OCI-LY7 (cell line): Measurements from ENCODE around the gene CD9. TPM values are rescaled to one million over a fixed set of nuclear protein-coding genes. Genes with fewer than 3 reads are reported as not detected.

ENCODE experiments used
- BruUV-seq: library from RNA; stranded (reverse); fragments of 400-500 nt; replicated peaks from 2 replicates; lab custom pipeline; 2021; lab: Mats Ljungman, UMichigan
- CTCF ChIA-PET: fragments of 300-600 bp; sonication (Branson Sonifier 250); formaldehyde crosslinking; loops from one replicate; lab custom pipeline; 2022; ENCODE audit warnings: antibody characterized with exemption; ENCODE audit not compliant: unreplicated experiment; lab: Charles Lee
- POLR2A ChIA-PET: fragments of 300-600 bp; sonication (Branson Sonifier 250); formaldehyde crosslinking; loops from one replicate; lab custom pipeline; 2022; ENCODE audit warnings: antibody characterized with exemption; lab: Charles Lee
- DNase-seq: peaks from one replicate; pipeline ENCODE4 v3.0.0-alpha.2; 2015; ENCODE audit warnings: low spot score
- H2AFZ ChIP-seq: fragments of 200-600 bp; sonication (generic), shearing (Covaris generic); 2 replicates; pipeline ENCODE4 v1.6.1; 2014; ENCODE audit warnings: mild to moderate bottlenecking, antibody characterized with exemption, low read length, moderate library complexity
- H3K27ac ChIP-seq: fragments of 200-600 bp; sonication (generic); 2 replicates; pipeline ENCODE4 v1.5.1; 2014; ENCODE audit warnings: mixed run types, low read depth, mild to moderate bottlenecking, moderate library complexity, low read length, inconsistent platforms; ENCODE audit not compliant: poor library complexity, severe bottlenecking
- H3K36me3 ChIP-seq: fragments of 200-600 bp; sonication (generic); 2 replicates; pipeline ENCODE4 v1.6.1; 2014; ENCODE audit warnings: mild to moderate bottlenecking, antibody characterized with exemption, low read length, moderate library complexity, mixed read lengths; ENCODE audit not compliant: insufficient read depth
- H3K4me1 ChIP-seq: fragments of 200-600 bp; sonication (generic); 2 replicates; pipeline ENCODE4 v1.5.1; 2014; ENCODE audit warnings: mild to moderate bottlenecking, low read length; ENCODE audit not compliant: insufficient read depth, poor library complexity, severe bottlenecking
- H3K4me2 ChIP-seq: fragments of 200-600 bp; sonication (generic); 2 replicates; pipeline ENCODE4 v1.6.1; 2014; ENCODE audit warnings: mild to moderate bottlenecking, low read length
- H3K4me3 ChIP-seq: fragments of 200-600 bp; sonication (generic); 2 replicates; pipeline ENCODE4 v1.5.1; 2014; ENCODE audit warnings: mild to moderate bottlenecking, low read depth, low read length; ENCODE audit not compliant: poor library complexity, severe bottlenecking
- H3K79me2 ChIP-seq: fragments of 200-600 bp; sonication (generic); 2 replicates; pipeline ENCODE4 v1.6.1; 2016; ENCODE audit warnings: low read depth, mild to moderate bottlenecking, low read length, moderate library complexity, mixed read lengths; ENCODE audit not compliant: insufficient read depth
- H3K9me2 ChIP-seq: fragments of 200-600 bp; sonication (generic); 2 replicates; pipeline ENCODE4 v1.6.1; 2016; ENCODE audit warnings: mild to moderate bottlenecking, low read length, mixed read lengths; ENCODE audit not compliant: insufficient read depth
- H3K9me3 ChIP-seq: fragments of 200-600 bp; sonication (generic); 2 replicates; pipeline ENCODE4 v1.6.1; 2014; ENCODE audit warnings: mild to moderate bottlenecking, mixed run types, low read length, mixed read lengths
- H4K20me1 ChIP-seq: fragments of 200-600 bp; sonication (generic); 2 replicates; pipeline ENCODE4 v1.6.1; 2014; ENCODE audit warnings: mild to moderate bottlenecking, antibody characterized with exemption, low read length, moderate library complexity, mixed read lengths; ENCODE audit not compliant: insufficient read depth
- CTCF ChIP-seq: fragments of 200-600 bp; sonication (generic); conservative IDR thresholded peaks from 2 replicates; pipeline ENCODE4 v1.5.1; 2014; ENCODE audit warnings: mild to moderate bottlenecking, antibody characterized with exemption, low read length, moderate library complexity, mixed read lengths
- EZH2phosphoT487 ChIP-seq: fragments of 200-600 bp; sonication (generic); IDR thresholded peaks from 2 replicates; pipeline ENCODE4 v1.6.1; 2018; ENCODE audit warnings: low read depth, borderline replicate concordance, mild to moderate bottlenecking, mixed run types, antibody characterized with exemption, low read length, moderate library complexity, mixed read lengths
- intact Hi-C: fragments of 100-400 bp; cut with micrococcal nuclease; formaldehyde crosslinking; loops from one replicate; pipeline ENCODE4 v1.10.0; 2022; ENCODE audit not compliant: unreplicated experiment
- total RNA-seq, 2 experiments: library from RNA; depleted of rRNA in 1 of 2; stranded (reverse); fragments of >200 nt in 1 of 2; shearing (Covaris generic) in 1 of 2; gene quantifications; 2 replicates each; pipeline ENCODE4 v1.2.3, GENCODE V29; 2014 to 2022

CD9 gene
- total RNA-seq, 2 experiments from 2014 or later: not detected

- no peaks in the 10 kb centered on the region for H3K9me3 ChIP-seq
- peaks cover 10% of the 10 kb centered on the region for H3K4me1 ChIP-seq
- H3K79me2 ChIP-seq: no peaks in the 10 kb centered on the region
- ChIA-PET CTCF (no interaction called here), POLR2A (no interaction called here)
- TF ChIP-seq CTCF (no peak), EZH2phosphoT487 (no peak)
- no peak for DNase-seq
- BruUV-seq: no TSS peak
- no peak overlapping the region for H3K27ac ChIP-seq
- H3K9me2 ChIP-seq: no peaks in the 10 kb centered on the region
- no peaks in the 10 kb centered on the region for H3K36me3 ChIP-seq
- no peak overlapping the region for H2AFZ ChIP-seq
- H3K4me3 ChIP-seq: no peak overlapping the region
- intact Hi-C loops: no loop called here
- H4K20me1 ChIP-seq: no peaks in the 10 kb centered on the region
- no peak overlapping the region for H3K4me2 ChIP-seq
Observed at GRCh38 chr12:6216581-6216980, 16.4 kb downstream of the CD9 start.

DNA sequence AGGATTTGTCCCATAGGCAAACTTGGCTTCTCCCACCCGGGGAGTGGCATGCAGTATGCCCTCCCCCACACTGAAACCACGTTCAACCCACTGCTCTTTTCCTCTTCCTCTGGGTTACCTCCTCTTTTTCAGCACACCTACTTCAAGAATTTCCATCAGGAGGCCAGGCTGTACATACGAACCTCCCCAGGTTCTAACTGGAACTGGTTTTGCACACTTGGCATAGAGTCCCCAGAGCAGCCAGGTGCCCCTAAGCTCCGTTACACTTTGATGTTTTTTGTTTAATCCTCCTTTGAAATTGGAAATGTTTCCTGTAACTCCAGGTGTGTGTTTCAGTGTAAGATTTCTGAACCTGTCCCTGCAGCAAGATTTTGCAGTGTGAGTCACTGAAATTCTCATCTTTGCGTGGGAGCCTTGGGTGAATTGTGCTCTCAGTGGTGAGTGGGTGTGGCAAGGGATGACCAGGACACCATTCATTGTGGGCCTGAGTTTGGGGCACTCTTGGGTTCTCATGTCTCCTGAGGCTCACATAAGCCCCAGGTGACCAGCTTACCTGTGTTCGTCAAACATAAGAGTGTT is 18.2 kb downstream of the CD9 start:
- intact Hi-C loops: no loop called here
- peaks cover 10% of the 10 kb centered on the region for H3K4me1 ChIP-seq
- H3K4me2 ChIP-seq: peak overlapping the region; percentile 4; the same call in 1 of the 2 replicates
- H3K79me2 ChIP-seq: no peaks in the 10 kb centered on the region
- no peak overlapping the region for H2AFZ ChIP-seq
- no TSS peak for BruUV-seq
- no peaks in the 10 kb centered on the region for H4K20me1 ChIP-seq
- TF ChIP-seq EZH2phosphoT487: no peak
- no peak for TF ChIP-seq CTCF
- DNase-seq: peak; percentile 30
- no peaks in the 10 kb centered on the region for H3K9me2 ChIP-seq
- ChIA-PET POLR2A (no interaction called here), CTCF (no interaction called here)
- H3K4me3 ChIP-seq: no peak overlapping the region
- no peaks in the 10 kb centered on the region for H3K36me3 ChIP-seq
- no peaks in the 10 kb centered on the region for H3K9me3 ChIP-seq
- H3K27ac ChIP-seq: no peak overlapping the region

DNA sequence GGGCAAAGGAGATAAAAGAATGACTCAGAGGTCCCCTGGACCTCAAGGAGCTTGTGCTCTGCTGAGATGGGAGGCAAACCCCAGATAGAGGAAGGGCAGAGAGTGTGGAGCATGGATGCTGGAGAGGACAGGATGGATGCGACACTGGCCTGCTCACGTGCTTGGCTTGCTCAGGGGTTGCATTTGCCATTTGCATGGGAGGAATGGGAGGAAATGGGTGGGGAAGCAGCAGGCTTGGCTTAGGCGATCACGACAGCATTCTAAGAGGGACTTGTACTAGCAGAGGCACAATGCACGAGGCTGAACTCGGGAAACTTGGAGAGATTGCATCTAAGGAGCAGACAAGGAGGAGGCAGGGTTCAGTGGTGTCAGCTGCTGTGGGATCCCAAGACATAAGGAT is 19.8 kb downstream of the CD9 start:
- no peaks in the 10 kb centered on the region for H3K9me3 ChIP-seq
- POLR2A ChIA-PET: interaction anchor here (1.5 to 2.0 kb wide), 2 partner anchors 10 kb away, joined by 9 read pairs; no protein-coding TSS in a partner anchor
- H3K27ac ChIP-seq: no peak overlapping the region
- H3K79me2 ChIP-seq: no peaks in the 10 kb centered on the region
- no peak overlapping the region for H3K4me3 ChIP-seq
- H2AFZ ChIP-seq: no peak overlapping the region
- no peak for DNase-seq
- H3K36me3 ChIP-seq: no peaks in the 10 kb centered on the region
- peaks cover 17% of the 10 kb centered on the region for H3K4me1 ChIP-seq
- intact Hi-C loops: no loop called here
- TF ChIP-seq EZH2phosphoT487 (no peak), CTCF (no peak)
- no TSS peak for BruUV-seq
- CTCF ChIA-PET: no interaction called here
- no peak overlapping the region for H3K4me2 ChIP-seq
- no peaks in the 10 kb centered on the region for H4K20me1 ChIP-seq
- H3K9me2 ChIP-seq: no peaks in the 10 kb centered on the region
